Breast epithelium (tissue), 3 donors: Measurements from ENCODE around the gene CLCN3.

ENCODE experiments used
- CTCF ChIP-seq, 3 donors: fragments of 450-650 bp; IDR thresholded peaks; one replicate each; pipeline ENCODE4 v1.5.1; 2016 to 2017; ENCODE audit warnings: antibody characterized with exemption in 3 of 3, mild to moderate bottlenecking in 3 of 3, moderate library complexity in 3 of 3
- POLR2AphosphoS5 ChIP-seq, 3 donors: sonication (generic); formaldehyde crosslinking; IDR thresholded peaks; one replicate each; pipeline ENCODE4 v1.6.1; 2017; ENCODE audit warnings: antibody characterized with exemption in 3 of 3

DNA sequence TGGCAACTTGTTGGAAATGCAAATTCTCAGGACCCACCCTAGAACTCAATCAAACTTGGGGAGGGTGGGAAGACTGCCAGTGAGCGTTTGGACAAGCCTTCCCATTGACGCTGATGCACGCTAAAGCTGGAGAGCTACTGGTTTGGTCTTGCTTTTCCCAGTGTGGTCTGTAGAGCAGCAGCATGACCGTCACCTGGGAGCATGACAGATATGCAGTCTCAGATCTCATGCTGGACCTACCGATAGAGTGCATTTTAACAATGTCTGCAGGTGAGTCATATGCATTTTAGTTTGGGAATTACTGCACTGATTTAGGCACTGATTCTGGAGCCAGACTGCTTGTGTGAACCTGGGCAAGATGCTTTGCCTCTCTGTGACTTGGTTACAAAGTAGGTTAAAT is 110.2 kb downstream of the CLCN3 start:
- TF ChIP-seq POLR2AphosphoS5 (IDR thresholded peaks at IDR 0.05) (no peak), CTCF (IDR thresholded peaks at IDR 0.05) (no peak)
